Right lobe of liver (tissue), 4 donors: ENCODE measurements around the gene STK31.

Source experiments
- POLR2A ChIP-seq: fragments of 450-650 bp; IDR thresholded peaks from one replicate; pipeline ENCODE4 v1.6.1; 2017; ENCODE audit warnings: antibody characterized with exemption, mild to moderate bottlenecking
- TF ChIP-seq, protein P1 (sequence below), 4 donors: fragments of 200-600 bp in 3 of 4; fragments of 450-650 bp in 1 of 4; IDR thresholded peaks; one replicate each; pipeline versions ENCODE4 v1.5.1 to v1.8.0; 2016 to 2022; ENCODE audit warnings: antibody characterized with exemption in 4 of 4, mild to moderate bottlenecking in 2 of 4
- donor health status: DM: no; HTN: no; CAD: no.
- donor health status: DM: no; HTN: no; CAD: no.
- donor health status: DM: no; HTN: yes; CAD: no.

DNA sequence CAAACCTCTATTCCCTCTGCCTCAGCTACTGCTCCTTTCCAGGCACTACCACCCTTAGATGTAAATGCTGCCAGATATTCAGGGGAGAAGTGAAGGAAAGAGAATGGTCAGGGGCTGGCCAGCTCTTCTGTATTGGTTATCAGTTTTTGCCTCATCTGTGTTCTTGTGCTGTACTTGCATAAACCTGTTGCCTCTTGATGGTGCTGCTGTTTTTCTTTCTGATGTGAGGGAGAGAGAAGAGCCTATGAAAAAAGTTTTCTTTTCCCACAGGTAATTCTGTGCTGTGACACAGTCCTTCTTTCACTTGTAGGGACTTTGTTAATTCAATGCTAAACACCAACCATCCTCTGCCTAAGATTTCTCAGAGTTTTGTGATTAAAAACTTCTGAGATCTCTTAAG, 57.5 kb downstream of the STK31 start:
- TF ChIP-seq, protein P1, sequence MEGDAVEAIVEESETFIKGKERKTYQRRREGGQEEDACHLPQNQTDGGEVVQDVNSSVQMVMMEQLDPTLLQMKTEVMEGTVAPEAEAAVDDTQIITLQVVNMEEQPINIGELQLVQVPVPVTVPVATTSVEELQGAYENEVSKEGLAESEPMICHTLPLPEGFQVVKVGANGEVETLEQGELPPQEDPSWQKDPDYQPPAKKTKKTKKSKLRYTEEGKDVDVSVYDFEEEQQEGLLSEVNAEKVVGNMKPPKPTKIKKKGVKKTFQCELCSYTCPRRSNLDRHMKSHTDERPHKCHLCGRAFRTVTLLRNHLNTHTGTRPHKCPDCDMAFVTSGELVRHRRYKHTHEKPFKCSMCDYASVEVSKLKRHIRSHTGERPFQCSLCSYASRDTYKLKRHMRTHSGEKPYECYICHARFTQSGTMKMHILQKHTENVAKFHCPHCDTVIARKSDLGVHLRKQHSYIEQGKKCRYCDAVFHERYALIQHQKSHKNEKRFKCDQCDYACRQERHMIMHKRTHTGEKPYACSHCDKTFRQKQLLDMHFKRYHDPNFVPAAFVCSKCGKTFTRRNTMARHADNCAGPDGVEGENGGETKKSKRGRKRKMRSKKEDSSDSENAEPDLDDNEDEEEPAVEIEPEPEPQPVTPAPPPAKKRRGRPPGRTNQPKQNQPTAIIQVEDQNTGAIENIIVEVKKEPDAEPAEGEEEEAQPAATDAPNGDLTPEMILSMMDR (IDR thresholded peaks at IDR 0.05): no peak
- no peak for TF ChIP-seq POLR2A
